Measurements from ENCODE around the gene PAK2. TPM values are rescaled to one million over a fixed set of nuclear protein-coding genes. Genes with fewer than 3 reads are reported as not detected.

Gene PAK2
- total RNA-seq, 1 donor from 2014 or later, result 77.8 TPM

GRCh38 chr3:196875258-196875657 lies 135.6 kb downstream of the PAK2 start:
- peaks cover 13% of the 10 kb centered on the region for H3K4me1 ChIP-seq

More at GRCh38 chr3:196875258-196875657, 135.6 kb downstream of the PAK2 start:
- TF ChIP-seq, protein P1, sequence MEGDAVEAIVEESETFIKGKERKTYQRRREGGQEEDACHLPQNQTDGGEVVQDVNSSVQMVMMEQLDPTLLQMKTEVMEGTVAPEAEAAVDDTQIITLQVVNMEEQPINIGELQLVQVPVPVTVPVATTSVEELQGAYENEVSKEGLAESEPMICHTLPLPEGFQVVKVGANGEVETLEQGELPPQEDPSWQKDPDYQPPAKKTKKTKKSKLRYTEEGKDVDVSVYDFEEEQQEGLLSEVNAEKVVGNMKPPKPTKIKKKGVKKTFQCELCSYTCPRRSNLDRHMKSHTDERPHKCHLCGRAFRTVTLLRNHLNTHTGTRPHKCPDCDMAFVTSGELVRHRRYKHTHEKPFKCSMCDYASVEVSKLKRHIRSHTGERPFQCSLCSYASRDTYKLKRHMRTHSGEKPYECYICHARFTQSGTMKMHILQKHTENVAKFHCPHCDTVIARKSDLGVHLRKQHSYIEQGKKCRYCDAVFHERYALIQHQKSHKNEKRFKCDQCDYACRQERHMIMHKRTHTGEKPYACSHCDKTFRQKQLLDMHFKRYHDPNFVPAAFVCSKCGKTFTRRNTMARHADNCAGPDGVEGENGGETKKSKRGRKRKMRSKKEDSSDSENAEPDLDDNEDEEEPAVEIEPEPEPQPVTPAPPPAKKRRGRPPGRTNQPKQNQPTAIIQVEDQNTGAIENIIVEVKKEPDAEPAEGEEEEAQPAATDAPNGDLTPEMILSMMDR (IDR thresholded peaks at IDR 0.05), result no peak
- Histone ChIP-seq H3K4me3 (no peak overlapping the region), H3K27me3 (no peaks in the 10 kb centered on the region), H3K36me3 (peaks cover 11% of the 10 kb centered on the region), H3K27ac (no peak overlapping the region), H3K9me3 (no peaks in the 10 kb centered on the region)
- no peak for ATAC-seq
- no peak for DNase-seq
- intact Hi-C loops (cut with DNase I), result no loop called here

Other genes with a start within 250 kb of the PAK2 start
- 21.1 TPM for gene RNF168, start 236.1 kb upstream of the PAK2 start, total RNA-seq
- gene SMCO1, start 224.5 kb upstream of the PAK2 start, total RNA-seq, result not detected
- 13.8 TPM for gene WDR53, start 171.3 kb upstream of the PAK2 start, total RNA-seq
- gene FBXO45, start 171.2 kb upstream of the PAK2 start, total RNA-seq, result 8.2 TPM
- 19.5 TPM for gene NRROS, start 100.2 kb upstream of the PAK2 start, total RNA-seq
- 1.6 TPM for gene CEP19, start 27.6 kb upstream of the PAK2 start, total RNA-seq
- 17.4 TPM for gene PIGX, start 27.5 kb upstream of the PAK2 start, total RNA-seq
- gene SENP5, start 128.1 kb downstream of the PAK2 start, total RNA-seq, result 27.7 TPM
- 54.7 TPM for gene NCBP2, start 202.7 kb downstream of the PAK2 start, total RNA-seq
- gene PIGZ, start 229.0 kb downstream of the PAK2 start, total RNA-seq, result 3.6 TPM

Measured in upper lobe of right lung (tissue), 1 donor.